HepG2 (cell line): ENCODE results near the gene KIF1C. TPM values are rescaled to one million over a fixed set of nuclear protein-coding genes. Genes with fewer than 3 reads are reported as not detected.
"Not testable (repeated sequence)": the region's sequence is repeated elsewhere in the genome, so short reads cannot be mapped to it uniquely, and the experiment has no call there.

Experiments used
- ATAC-seq: fragments of 200-7000 bp; cut with Tn5 transposase; 3 replicates; pipeline ENCODE4 v1.9.1; 2020; ENCODE audit warnings: mild to moderate bottlenecking, moderate library complexity
- BruUV-seq: library from RNA; stranded (reverse); fragments of 400-500 nt; replicated peaks from 2 replicates; lab custom pipeline; 2021; lab: Mats Ljungman, UMichigan
- CTCF ChIA-PET: fragments of 300-600 bp; formaldehyde crosslinking; extraction: SDS; loops from one replicate; lab custom pipeline; 2021; ENCODE audit warnings: low total read pairs, inconsistent platforms, low intra/inter-chr PET ratio; lab: Yijun Ruan, JAX
- POLR2A ChIA-PET: fragments of 350-600 bp; sonication (Branson Sonifier 250); formaldehyde crosslinking; loops from one replicate; lab custom pipeline; 2020; ENCODE audit warnings: antibody characterized with exemption, inconsistent platforms; lab: Yijun Ruan, JAX
- DNase-seq: peaks from one replicate; pipeline ENCODE4 v3.0.0-alpha.2; 2015; ENCODE audit warnings: low spot score
- FAIRE-seq: peaks from 3 replicates; lab custom pipeline; 2011; peaks lifted over from hg19 to GRCh38; lab: Jason Lieb, UNC
- H2AFZ ChIP-seq: one replicate; pipeline ENCODE4 v1.6.1; 2011; ENCODE audit warnings: low read length, inconsistent platforms
- H3K27ac ChIP-seq: fragments of 300-600 bp; 3 replicates; pipeline ENCODE4 v1.8.0; 2011; ENCODE audit warnings: mixed run types, mild to moderate bottlenecking, mixed read lengths, low read length, inconsistent platforms; ENCODE audit not compliant: insufficient read depth; ENCODE audit errors: extremely low read length
- H3K27me3 ChIP-seq, 2 experiments: fragments of 200-600 bp in 1 of 2; 2 replicates in 1 of 2; 3 replicates in 1 of 2; pipeline versions ENCODE4 v1.6.0 to v1.8.0; 2011; ENCODE audit warnings: low read length in 2 of 2, mild to moderate bottlenecking in 2 of 2, moderate library complexity in 2 of 2, inconsistent platforms in 1 of 2; ENCODE audit not compliant: insufficient read depth in 2 of 2, control insufficient read depth in 1 of 2
- H3K36me3 ChIP-seq, 2 experiments: fragments of 200-600 bp in 1 of 2; replicated peaks in 1 of 2; 2 replicates in 1 of 2; 3 replicates in 1 of 2; pipeline versions ENCODE4 v1.5.1 to v1.8.0; 2011; ENCODE audit warnings: low read length in 2 of 2, inconsistent platforms in 1 of 2; ENCODE audit not compliant: insufficient read depth in 2 of 2, control insufficient read depth in 1 of 2
- H3K4me1 ChIP-seq: 2 replicates; pipeline ENCODE4 v1.5.1; 2012; ENCODE audit warnings: low read length, inconsistent platforms; ENCODE audit not compliant: insufficient read depth
- H3K4me2 ChIP-seq: 2 replicates; pipeline ENCODE4 v1.6.0; 2011; ENCODE audit warnings: low read depth, low read length, inconsistent platforms
- H3K4me3 ChIP-seq, 3 experiments: fragments of 200-600 bp in 1 of 3; sonication (generic), shearing (Covaris generic) in 1 of 3; replicated peaks in 1 of 3; 2 replicates each; pipeline ENCODE4 v1.5.1; 2011 to 2016; ENCODE audit warnings: low read length in 3 of 3, inconsistent platforms in 2 of 3, low read depth in 2 of 3, mild to moderate bottlenecking in 2 of 3, control low read depth in 1 of 3, mixed read lengths in 1 of 3; ENCODE audit not compliant: insufficient read depth in 1 of 3
- H3K79me2 ChIP-seq: one replicate; pipeline ENCODE4 v1.6.1; 2011; ENCODE audit warnings: low read length, inconsistent platforms; ENCODE audit not compliant: insufficient read depth
- H3K9ac ChIP-seq: 2 replicates; pipeline ENCODE4 v1.6.0; 2011; ENCODE audit warnings: mild to moderate bottlenecking, low read depth, low read length, inconsistent platforms; ENCODE audit not compliant: insufficient read depth
- H3K9me3 ChIP-seq: 2 replicates; pipeline ENCODE4 v1.5.1; 2012; ENCODE audit warnings: mild to moderate bottlenecking, low read length
- H4K20me1 ChIP-seq: 2 replicates; pipeline ENCODE4 v1.6.0; 2011; ENCODE audit warnings: inconsistent platforms, mild to moderate bottlenecking, low read length, moderate library complexity; ENCODE audit not compliant: insufficient read depth
- CREB1 ChIP-seq, 2 experiments: fragments of 450-650 bp in 1 of 2; IDR thresholded peaks; 2 replicates each; pipeline ENCODE4 v1.6.1; 2016 to 2017; ENCODE audit warnings: control low read depth in 1 of 2, mild to moderate bottlenecking in 1 of 2, missing compliant biosample characterization in 1 of 2, missing genetic modification characterization in 1 of 2
- SOX6 ChIP-seq, 2 experiments: fragments of 450-650 bp in 1 of 2; sonication (generic) in 1 of 2; formaldehyde crosslinking in 1 of 2; IDR thresholded peaks; 2 replicates each; pipeline versions ENCODE4 v1.4.0 to v1.6.1; 2017 to 2020; ENCODE audit warnings: antibody characterized with exemption in 1 of 2, mild to moderate bottlenecking in 1 of 2, missing genetic modification reagents in 1 of 2
- WGBS: methylation state at CpG from one replicate; pipeline ENCODE4 v1.1.6; 2017; ENCODE audit warnings: low lambda C conversion rate; 5-methylcytosine and 5-hydroxymethylcytosine counted together
- in situ Hi-C: cut with HindIII; loops from 2 replicates; pipeline ENCODE4 v1.10.0; 2017; ENCODE audit warnings: low pct_unique_long_range_greater_than_20kb; ENCODE audit not compliant: extremely low pct_ligation_motif_present
- intact Hi-C: fragments of 100-400 bp; cut with micrococcal nuclease; formaldehyde crosslinking; loops from one replicate; pipeline ENCODE4 v1.10.0; 2022; ENCODE audit not compliant: unreplicated experiment
- polyA plus RNA-seq, 8 experiments: library from polyadenylated mRNA; depleted of rRNA in 3 of 8; stranded (reverse) in 7 of 8; unstranded in 1 of 8; fragments of >200 nt; fragmentation: Illumina TruSeq in 4 of 8; extraction: Trizol in 4 of 8; gene quantifications; 2 replicates each; pipeline versions ENCODE4 v1.2.1 to v1.2.3, GENCODE V29; 2011 to 2016; ENCODE audit warnings: low read depth in 4 of 8, missing spikeins in 1 of 8, mixed read lengths in 1 of 8; ENCODE audit not compliant: insufficient read depth in 1 of 8
- total RNA-seq, 5 experiments: library from RNA; depleted of rRNA; stranded (reverse); fragments of >200 nt; fragmentation: Illumina TruSeq; extraction: Trizol; gene quantifications; 2 replicates each; pipeline ENCODE4 v1.2.3, GENCODE V29; 2016; ENCODE audit warnings: low read depth in 1 of 5

Gene KIF1C
- total and polyA plus RNA-seq, 2 of the 13 experiments (the other 11 are each of a cell fraction or from before 2014, with no cell fraction given) = 70.0 to 104 TPM

GRCh38 chr17:5069724-5070123 lies 72.0 kb downstream of the KIF1C start (continued):
- TF ChIP-seq CREB1 (IDR thresholded peaks at IDR 0.05) (no peak), CREB1 (CRISPR knock-in tag; IDR thresholded peaks at IDR 0.05) (0 out of 2 replicates have a peak, but pooled peaks have one; percentile 26), SOX6 (IDR thresholded peaks at IDR 0.05) (no peak), SOX6 (CRISPR knock-in tag; IDR thresholded peaks at IDR 0.05) (peak; percentile 47)

GRCh38 chr17:5075472-5075871 lies 77.7 kb downstream of the KIF1C start:
- FAIRE-seq, H3K27ac ChIP-seq, ATAC-seq, POLR2A ChIA-PET, CTCF ChIA-PET, DNase-seq, BruUV-seq, H3K36me3 ChIP-seq, H3K4me3 ChIP-seq, H4K20me1 ChIP-seq, H2AFZ ChIP-seq, H3K27me3 ChIP-seq, intact Hi-C loops, H3K9ac ChIP-seq, in situ Hi-C loops, H3K9me3 ChIP-seq, H3K79me2 ChIP-seq: not testable (repeated sequence)
- 0 out of 2 replicates have a peak overlapping the region, but pooled peaks have one; percentile 4 for H3K4me2 ChIP-seq
- WGBS = 85% methylated on average over 4 of the region's 5 CpGs
- H3K4me1 ChIP-seq = peaks cover 17% of the 10 kb centered on the region

- ATAC-seq, H3K9me3 ChIP-seq, DNase-seq, H3K27me3 ChIP-seq, H3K79me2 ChIP-seq, FAIRE-seq, intact Hi-C loops, H2AFZ ChIP-seq, in situ Hi-C loops, POLR2A ChIA-PET, H3K36me3 ChIP-seq, H3K27ac ChIP-seq, H3K4me3 ChIP-seq, H3K9ac ChIP-seq, H3K4me2 ChIP-seq, H4K20me1 ChIP-seq, CTCF ChIA-PET, H3K4me1 ChIP-seq, BruUV-seq: not testable (repeated sequence)
- 91% methylated on average over 24 of the region's 24 CpGs for WGBS
These were observed 79.5 kb downstream of the KIF1C start for GRCh38 chr17:5077275-5077674.
